Measurements from ENCODE around the gene MBD3. TPM values are rescaled to one million over a fixed set of nuclear protein-coding genes. Genes with fewer than 3 reads are reported as not detected.
A peak's percentile ranks its signal among the peaks of the same experiment; 100 is the strongest.

Gene MBD3
- total RNA-seq, 1 donor: 78.5 TPM

DNA sequence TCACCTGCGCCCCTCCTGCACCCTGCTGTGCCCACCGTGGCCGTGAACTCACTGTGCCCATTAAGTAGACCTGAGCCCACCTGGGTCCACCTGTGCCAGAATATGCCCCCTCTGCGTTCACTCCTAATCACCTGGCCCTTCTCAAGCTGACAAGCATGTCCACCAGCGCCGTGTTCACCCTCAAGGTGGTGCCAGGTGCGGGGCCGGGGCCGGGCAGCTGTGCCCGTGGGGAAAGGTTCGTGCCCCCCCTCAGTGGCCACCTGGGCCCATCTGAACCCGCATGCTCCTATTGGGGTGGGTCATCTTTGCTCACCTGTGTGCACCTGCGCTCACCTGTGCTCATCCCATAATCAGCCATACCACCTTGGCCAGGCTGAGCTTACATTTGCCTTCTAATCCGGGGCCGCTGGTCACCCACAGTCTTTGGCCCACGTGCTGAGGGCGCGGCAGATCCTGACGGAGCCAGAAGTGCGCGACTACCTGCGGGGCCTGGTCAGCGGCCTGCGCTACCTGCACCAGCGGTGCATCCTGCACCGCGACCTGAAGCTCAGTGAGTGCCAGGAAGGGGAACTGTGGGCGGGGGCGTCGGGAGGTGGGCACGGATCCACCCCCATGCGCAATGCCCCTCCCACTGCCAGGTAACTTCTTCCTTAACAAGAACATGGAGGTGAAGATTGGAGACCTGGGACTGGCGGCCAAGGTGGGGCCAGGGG, 66.4 kb downstream of the MBD3 start:
- H3K4me2 ChIP-seq (ENCODE audit: insufficient read depth, low read length): no peak overlapping the region
- H4K20me1 ChIP-seq (ENCODE audit: insufficient read depth, low read length): no peaks in the 10 kb centered on the region
- no peak overlapping the region for H3K27ac ChIP-seq (ENCODE audit: low read depth, low read length)
- no peak overlapping the region for H2AFZ ChIP-seq (ENCODE audit: low read length)
- no peaks in the 10 kb centered on the region for H3K79me2 ChIP-seq (ENCODE audit: insufficient read depth, low read length)
- H3K9me3 ChIP-seq (ENCODE audit: low read depth, low read length): no peaks in the 10 kb centered on the region
- peak; percentile 67 for DNase-seq (ENCODE audit: insufficient read length, low spot score, missing footprints)
- no peaks in the 10 kb centered on the region for H3K36me3 ChIP-seq (ENCODE audit: insufficient read depth, low read length)
- peaks cover 31% of the 10 kb centered on the region for H3K27me3 ChIP-seq (ENCODE audit: insufficient read depth, low read length)
- H3K4me1 ChIP-seq (ENCODE audit: insufficient read depth, low read length): no peaks in the 10 kb centered on the region
- H3K4me3 ChIP-seq (ENCODE audit: insufficient read depth, low read length): no peak overlapping the region
- TF ChIP-seq, protein P1, sequence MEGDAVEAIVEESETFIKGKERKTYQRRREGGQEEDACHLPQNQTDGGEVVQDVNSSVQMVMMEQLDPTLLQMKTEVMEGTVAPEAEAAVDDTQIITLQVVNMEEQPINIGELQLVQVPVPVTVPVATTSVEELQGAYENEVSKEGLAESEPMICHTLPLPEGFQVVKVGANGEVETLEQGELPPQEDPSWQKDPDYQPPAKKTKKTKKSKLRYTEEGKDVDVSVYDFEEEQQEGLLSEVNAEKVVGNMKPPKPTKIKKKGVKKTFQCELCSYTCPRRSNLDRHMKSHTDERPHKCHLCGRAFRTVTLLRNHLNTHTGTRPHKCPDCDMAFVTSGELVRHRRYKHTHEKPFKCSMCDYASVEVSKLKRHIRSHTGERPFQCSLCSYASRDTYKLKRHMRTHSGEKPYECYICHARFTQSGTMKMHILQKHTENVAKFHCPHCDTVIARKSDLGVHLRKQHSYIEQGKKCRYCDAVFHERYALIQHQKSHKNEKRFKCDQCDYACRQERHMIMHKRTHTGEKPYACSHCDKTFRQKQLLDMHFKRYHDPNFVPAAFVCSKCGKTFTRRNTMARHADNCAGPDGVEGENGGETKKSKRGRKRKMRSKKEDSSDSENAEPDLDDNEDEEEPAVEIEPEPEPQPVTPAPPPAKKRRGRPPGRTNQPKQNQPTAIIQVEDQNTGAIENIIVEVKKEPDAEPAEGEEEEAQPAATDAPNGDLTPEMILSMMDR (IDR thresholded peaks at IDR 0.05; ENCODE audit: extremely low read depth, low read depth, low read length): no peak

DNA sequence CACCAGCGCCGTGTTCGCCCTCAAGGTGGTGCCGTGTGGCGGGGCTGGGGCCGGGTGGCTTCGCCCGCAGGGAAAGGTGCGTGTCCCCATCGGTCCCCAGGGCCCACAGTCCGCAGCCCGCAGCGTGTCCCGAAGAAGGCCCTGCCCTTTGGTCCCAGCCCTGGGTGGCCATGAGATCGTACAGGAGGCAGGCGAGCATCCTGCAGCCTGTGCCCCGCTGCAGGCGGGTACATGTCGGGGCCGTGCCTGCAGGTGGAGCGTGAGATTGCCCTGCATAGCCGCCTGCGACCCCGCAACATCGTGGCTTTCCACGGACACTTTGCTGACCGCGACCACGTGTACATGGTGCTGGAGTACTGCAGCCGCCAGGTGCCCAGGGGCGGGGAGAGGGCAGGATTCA, 67.3 kb downstream of the MBD3 start:
- no peaks in the 10 kb centered on the region for H3K36me3 ChIP-seq (ENCODE audit: insufficient read depth, low read length)
- no peak overlapping the region for H2AFZ ChIP-seq (ENCODE audit: low read length)
- no peaks in the 10 kb centered on the region for H4K20me1 ChIP-seq (ENCODE audit: insufficient read depth, low read length)
- peaks cover 31% of the 10 kb centered on the region for H3K27me3 ChIP-seq (ENCODE audit: insufficient read depth, low read length)
- H3K27ac ChIP-seq (ENCODE audit: low read depth, low read length): no peak overlapping the region
- TF ChIP-seq, protein P1 (IDR thresholded peaks at IDR 0.05; ENCODE audit: extremely low read depth, low read depth, low read length): no peak
- no peaks in the 10 kb centered on the region for H3K9me3 ChIP-seq (ENCODE audit: low read depth, low read length)
- H3K79me2 ChIP-seq (ENCODE audit: insufficient read depth, low read length): no peaks in the 10 kb centered on the region
- H3K4me1 ChIP-seq (ENCODE audit: insufficient read depth, low read length): no peaks in the 10 kb centered on the region
- no peak overlapping the region for H3K4me2 ChIP-seq (ENCODE audit: insufficient read depth, low read length)
- no peak overlapping the region for H3K4me3 ChIP-seq (ENCODE audit: insufficient read depth, low read length)
- peak; percentile 81 for DNase-seq (ENCODE audit: insufficient read length, low spot score, missing footprints)

DNA sequence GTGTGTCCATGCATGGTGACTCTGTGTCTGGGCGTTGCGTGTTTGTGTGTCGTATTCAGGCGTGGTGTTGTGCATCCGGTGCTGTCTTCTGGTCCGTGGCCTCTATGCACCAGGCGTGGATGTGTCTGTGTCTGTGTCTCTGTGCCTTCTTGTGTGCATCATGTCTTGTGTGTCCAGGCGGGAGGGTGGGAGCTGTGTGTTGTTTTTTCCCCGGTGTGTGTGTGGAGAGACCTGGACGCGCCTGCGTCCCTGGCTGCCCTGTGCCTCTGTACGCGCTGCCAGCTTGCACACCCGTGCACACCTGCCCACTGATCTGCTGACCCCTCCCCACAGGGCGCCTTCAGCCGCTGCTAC, 67.7 kb downstream of the MBD3 start:
- TF ChIP-seq, protein P1 (IDR thresholded peaks at IDR 0.05; ENCODE audit: extremely low read depth, low read depth, low read length): no peak
- Histone ChIP-seq H3K27me3 (ENCODE audit: insufficient read depth, low read length) (peaks cover 31% of the 10 kb centered on the region), H3K36me3 (ENCODE audit: insufficient read depth, low read length) (no peaks in the 10 kb centered on the region), H3K4me1 (ENCODE audit: insufficient read depth, low read length) (no peaks in the 10 kb centered on the region), H3K4me3 (ENCODE audit: insufficient read depth, low read length) (no peak overlapping the region), H3K4me2 (ENCODE audit: insufficient read depth, low read length) (no peak overlapping the region), H3K79me2 (ENCODE audit: insufficient read depth, low read length) (no peaks in the 10 kb centered on the region), H4K20me1 (ENCODE audit: insufficient read depth, low read length) (no peaks in the 10 kb centered on the region), H2AFZ (ENCODE audit: low read length) (no peak overlapping the region), H3K9me3 (ENCODE audit: low read depth, low read length) (no peaks in the 10 kb centered on the region), H3K27ac (ENCODE audit: low read depth, low read length) (no peak overlapping the region)
- peak; percentile 89 for DNase-seq (ENCODE audit: insufficient read length, low spot score, missing footprints)

DNA sequence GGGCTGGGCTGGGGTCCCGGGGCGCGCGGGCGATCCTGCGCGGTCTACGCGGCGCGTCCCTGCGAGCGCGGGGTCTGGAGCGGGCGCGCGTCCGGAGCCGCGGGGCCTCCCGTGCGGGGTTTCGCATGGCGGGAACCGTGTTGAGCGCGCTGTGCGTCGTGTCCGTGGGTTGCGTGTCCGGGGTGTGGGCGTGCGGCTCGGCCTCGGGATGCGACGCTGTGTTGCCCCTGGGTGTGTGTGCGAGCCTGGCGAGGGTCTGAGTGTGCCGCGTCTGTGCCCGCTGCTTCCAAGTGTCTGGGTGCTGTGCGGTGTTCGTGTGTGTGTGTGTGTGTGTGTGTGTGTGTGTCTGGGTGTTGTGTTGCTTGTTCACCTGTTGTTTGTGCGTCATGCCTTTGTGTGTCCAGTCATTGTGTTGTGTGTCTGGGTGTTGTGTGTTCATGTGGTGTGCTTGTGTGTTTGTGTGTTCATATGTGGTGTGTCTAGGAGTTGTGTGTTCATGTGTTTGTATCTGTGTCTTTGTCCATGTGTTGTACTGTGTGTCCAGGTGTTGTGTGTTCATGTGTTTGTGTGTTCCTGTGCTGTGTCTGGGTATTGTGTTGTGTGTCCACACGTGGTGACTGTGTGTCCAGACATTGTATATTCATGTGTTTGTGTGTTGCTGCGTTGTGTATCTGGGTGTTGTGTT, 68.2 kb downstream of the MBD3 start:
- peak; percentile 68 for DNase-seq (ENCODE audit: insufficient read length, low spot score, missing footprints)
- no peaks in the 10 kb centered on the region for H3K9me3 ChIP-seq (ENCODE audit: low read depth, low read length)
- TF ChIP-seq, protein P1 (IDR thresholded peaks at IDR 0.05; ENCODE audit: extremely low read depth, low read depth, low read length): no peak
- H3K79me2 ChIP-seq (ENCODE audit: insufficient read depth, low read length): no peaks in the 10 kb centered on the region
- no peaks in the 10 kb centered on the region for H4K20me1 ChIP-seq (ENCODE audit: insufficient read depth, low read length)
- H2AFZ ChIP-seq (ENCODE audit: low read length): no peak overlapping the region
- no peak overlapping the region for H3K4me3 ChIP-seq (ENCODE audit: insufficient read depth, low read length)
- no peak overlapping the region for H3K27ac ChIP-seq (ENCODE audit: low read depth, low read length)
- peaks cover 31% of the 10 kb centered on the region for H3K27me3 ChIP-seq (ENCODE audit: insufficient read depth, low read length)
- no peaks in the 10 kb centered on the region for H3K36me3 ChIP-seq (ENCODE audit: insufficient read depth, low read length)
- no peak overlapping the region for H3K4me2 ChIP-seq (ENCODE audit: insufficient read depth, low read length)
- no peaks in the 10 kb centered on the region for H3K4me1 ChIP-seq (ENCODE audit: insufficient read depth, low read length)
